DOHH2 (cell line): ENCODE results near the gene ST7.
"Not testable (repeated sequence)": the region's sequence is repeated elsewhere in the genome, so short reads cannot be mapped to it uniquely, and the experiment has no call there.

Experiments used
- H3F3A ChIP-seq: fragments of 200-600 bp; sonication (generic), shearing (Covaris generic); 2 replicates; pipeline ENCODE4 v1.6.0; 2016; ENCODE audit warnings: antibody characterized with exemption, mild to moderate bottlenecking; ENCODE audit not compliant: control insufficient read depth, insufficient read depth
- H3K27ac ChIP-seq: fragments of 200-600 bp; sonication (generic); 2 replicates; pipeline ENCODE4 v1.5.1; 2014; ENCODE audit warnings: low read depth, mild to moderate bottlenecking, low read length, moderate library complexity
- H3K27me3 ChIP-seq: fragments of 200-600 bp; sonication (generic); 2 replicates; pipeline ENCODE4 v1.6.1; 2014; ENCODE audit warnings: mild to moderate bottlenecking, low read length, mixed read lengths; ENCODE audit not compliant: control insufficient read depth
- H3K36me3 ChIP-seq: fragments of 200-600 bp; sonication (generic); 2 replicates; pipeline ENCODE4 v1.6.1; 2014; ENCODE audit warnings: mild to moderate bottlenecking, low read length, moderate library complexity, mixed read lengths; ENCODE audit not compliant: control insufficient read depth
- H3K4me1 ChIP-seq: fragments of 200-600 bp; sonication (generic); 2 replicates; pipeline ENCODE4 v1.6.1; 2014; ENCODE audit warnings: mild to moderate bottlenecking, low read length, mixed read lengths; ENCODE audit not compliant: control insufficient read depth
- H3K4me2 ChIP-seq: fragments of 200-600 bp; sonication (generic); 2 replicates; pipeline ENCODE4 v1.6.0; 2014; ENCODE audit warnings: mild to moderate bottlenecking, low read length, moderate library complexity
- H3K4me3 ChIP-seq: fragments of 200-600 bp; sonication (generic); 2 replicates; pipeline ENCODE4 v1.5.1; 2014; ENCODE audit warnings: mild to moderate bottlenecking, low read length, mixed read lengths
- H3K79me2 ChIP-seq: fragments of 200-600 bp; sonication (generic); 2 replicates; pipeline ENCODE4 v1.6.1; 2014; ENCODE audit warnings: mild to moderate bottlenecking, low read length, mixed read lengths; ENCODE audit not compliant: control insufficient read depth
- H3K9me2 ChIP-seq: fragments of 200-600 bp; sonication (generic); replicated peaks from 2 replicates; pipeline ENCODE4 v1.6.1; 2014; ENCODE audit warnings: mild to moderate bottlenecking, low read length, mixed read lengths; ENCODE audit not compliant: control insufficient read depth
- H3K9me3 ChIP-seq: fragments of 200-600 bp; sonication (generic); 2 replicates; pipeline ENCODE4 v1.6.1; 2014; ENCODE audit warnings: antibody characterized with exemption, low read length, mixed read lengths; ENCODE audit not compliant: control insufficient read depth, insufficient read depth
- H4K20me1 ChIP-seq: fragments of 200-600 bp; sonication (generic); 2 replicates; pipeline ENCODE4 v1.6.0; 2014; ENCODE audit warnings: low read depth, mild to moderate bottlenecking, antibody characterized with exemption, low read length, moderate library complexity; ENCODE audit not compliant: control insufficient read depth, insufficient read depth
- EZH2phosphoT487 ChIP-seq: fragments of 200-600 bp; sonication (generic); IDR thresholded peaks from 2 replicates; pipeline ENCODE4 v1.6.1; 2017; ENCODE audit warnings: borderline replicate concordance, mild to moderate bottlenecking, antibody characterized with exemption, low read length, moderate library complexity, mixed read lengths
- TF ChIP-seq, protein P1 (sequence below): fragments of 200-600 bp; sonication (generic); IDR thresholded peaks from one replicate; pipeline ENCODE4 v1.5.1; 2014; ENCODE audit warnings: antibody characterized with exemption, mild to moderate bottlenecking, low read depth, low read length; ENCODE audit not compliant: poor library complexity, severe bottlenecking

The ST7 gene

DNA sequence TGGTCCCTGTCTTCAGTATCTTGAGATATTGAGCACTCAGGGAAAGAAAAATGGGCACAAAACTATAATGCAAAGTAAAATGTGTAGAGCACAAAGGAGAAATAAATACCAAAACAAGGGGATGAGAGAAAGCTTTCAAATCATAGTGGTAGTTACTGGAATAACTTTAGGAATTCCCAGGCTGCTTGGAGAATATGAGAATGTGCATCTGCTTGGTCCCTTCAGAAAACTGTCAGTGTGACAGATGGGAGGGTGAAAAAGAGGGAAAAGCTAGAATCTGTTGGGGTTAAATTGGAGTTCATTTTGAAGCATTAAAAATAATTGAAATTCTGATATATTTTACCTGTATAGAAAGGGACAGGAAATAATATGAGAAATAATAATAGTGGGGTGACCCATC lies 15.3 kb downstream of the ST7 start:
- H3K27me3 ChIP-seq = no peaks in the 10 kb centered on the region
- no peak overlapping the region for H3K4me2 ChIP-seq
- TF ChIP-seq EZH2phosphoT487 = no peak
- TF ChIP-seq, protein P1, sequence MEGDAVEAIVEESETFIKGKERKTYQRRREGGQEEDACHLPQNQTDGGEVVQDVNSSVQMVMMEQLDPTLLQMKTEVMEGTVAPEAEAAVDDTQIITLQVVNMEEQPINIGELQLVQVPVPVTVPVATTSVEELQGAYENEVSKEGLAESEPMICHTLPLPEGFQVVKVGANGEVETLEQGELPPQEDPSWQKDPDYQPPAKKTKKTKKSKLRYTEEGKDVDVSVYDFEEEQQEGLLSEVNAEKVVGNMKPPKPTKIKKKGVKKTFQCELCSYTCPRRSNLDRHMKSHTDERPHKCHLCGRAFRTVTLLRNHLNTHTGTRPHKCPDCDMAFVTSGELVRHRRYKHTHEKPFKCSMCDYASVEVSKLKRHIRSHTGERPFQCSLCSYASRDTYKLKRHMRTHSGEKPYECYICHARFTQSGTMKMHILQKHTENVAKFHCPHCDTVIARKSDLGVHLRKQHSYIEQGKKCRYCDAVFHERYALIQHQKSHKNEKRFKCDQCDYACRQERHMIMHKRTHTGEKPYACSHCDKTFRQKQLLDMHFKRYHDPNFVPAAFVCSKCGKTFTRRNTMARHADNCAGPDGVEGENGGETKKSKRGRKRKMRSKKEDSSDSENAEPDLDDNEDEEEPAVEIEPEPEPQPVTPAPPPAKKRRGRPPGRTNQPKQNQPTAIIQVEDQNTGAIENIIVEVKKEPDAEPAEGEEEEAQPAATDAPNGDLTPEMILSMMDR = no peak
- H3K27ac ChIP-seq = no peak overlapping the region
- H4K20me1 ChIP-seq = 0 out of 2 replicates have a peak, but pooled peaks cover 5% of the 10 kb centered on the region
- no peaks in the 10 kb centered on the region for H3F3A ChIP-seq
- no peaks in the 10 kb centered on the region for H3K36me3 ChIP-seq
- no peak overlapping the region for H3K4me3 ChIP-seq
- H3K9me3 ChIP-seq = no peaks in the 10 kb centered on the region
- H3K9me2 ChIP-seq = no peaks in the 10 kb centered on the region
- H3K4me1 ChIP-seq = peaks cover 6% of the 10 kb centered on the region; the same call in 1 of the 2 replicates
- H3K79me2 ChIP-seq = peaks cover 16% of the 10 kb centered on the region

- Histone ChIP-seq H3F3A (no peaks in the 10 kb centered on the region), H3K27me3 (no peaks in the 10 kb centered on the region), H3K9me2 (no peaks in the 10 kb centered on the region), H3K9me3 (no peaks in the 10 kb centered on the region), H3K27ac (no peak overlapping the region), H4K20me1 (0 out of 2 replicates have a peak, but pooled peaks cover 5% of the 10 kb centered on the region), H3K36me3 (no peaks in the 10 kb centered on the region), H3K4me2 (no peak overlapping the region), H3K4me3 (no peak overlapping the region), H3K4me1 (peaks cover 6% of the 10 kb centered on the region; the same call in 1 of the 2 replicates), H3K79me2 (peaks cover 11% of the 10 kb centered on the region)
- TF ChIP-seq, protein P1 = no peak
- no peak for TF ChIP-seq EZH2phosphoT487
Measured at GRCh38 chr7:116969371-116969902, 16.1 kb downstream of the ST7 start.

- Histone ChIP-seq H3K4me1 (peaks cover 6% of the 10 kb centered on the region; the same call in 1 of the 2 replicates), H3K79me2 (peaks cover 11% of the 10 kb centered on the region), H3K27ac (no peak overlapping the region), H4K20me1 (0 out of 2 replicates have a peak, but pooled peaks cover 5% of the 10 kb centered on the region), H3K9me2 (no peaks in the 10 kb centered on the region), H3F3A (no peaks in the 10 kb centered on the region), H3K36me3 (no peaks in the 10 kb centered on the region), H3K4me2 (no peak overlapping the region), H3K9me3 (no peaks in the 10 kb centered on the region), H3K4me3 (no peak overlapping the region), H3K27me3 (no peaks in the 10 kb centered on the region)
- TF ChIP-seq, protein P1 = no peak
- TF ChIP-seq EZH2phosphoT487 = no peak
Measured at GRCh38 chr7:116970238-116970910, 17.1 kb downstream of the ST7 start.

DNA sequence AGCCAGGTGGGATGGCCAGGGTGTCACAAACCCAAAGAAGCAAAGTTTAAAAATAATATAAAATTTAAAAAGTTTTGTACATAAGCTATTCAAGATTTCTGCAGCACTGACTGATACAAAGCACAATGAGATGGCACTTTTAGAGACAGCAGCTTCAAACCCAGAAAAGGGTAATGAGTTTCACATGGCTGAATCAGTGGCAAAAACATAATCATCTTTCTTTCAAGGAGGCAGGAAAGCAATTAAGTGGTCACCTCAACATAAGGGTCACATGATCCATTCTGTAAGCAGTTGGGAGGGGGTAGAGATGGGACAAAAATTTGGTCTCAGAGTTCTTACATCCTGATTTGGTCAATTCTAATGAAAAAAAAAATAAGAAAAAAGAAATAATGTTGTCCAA lies 17.9 kb downstream of the ST7 start:
- H3K4me1 ChIP-seq, H3K9me2 ChIP-seq, H3K27ac ChIP-seq, H3K4me2 ChIP-seq, H3K9me3 ChIP-seq, H4K20me1 ChIP-seq, H3F3A ChIP-seq, H3K36me3 ChIP-seq, H3K4me3 ChIP-seq, H3K27me3 ChIP-seq: not testable (repeated sequence)
- H3K79me2 ChIP-seq = peaks cover 11% of the 10 kb centered on the region
